ENCODE data around the gene TMC4.

The TMC4 gene

DNA sequence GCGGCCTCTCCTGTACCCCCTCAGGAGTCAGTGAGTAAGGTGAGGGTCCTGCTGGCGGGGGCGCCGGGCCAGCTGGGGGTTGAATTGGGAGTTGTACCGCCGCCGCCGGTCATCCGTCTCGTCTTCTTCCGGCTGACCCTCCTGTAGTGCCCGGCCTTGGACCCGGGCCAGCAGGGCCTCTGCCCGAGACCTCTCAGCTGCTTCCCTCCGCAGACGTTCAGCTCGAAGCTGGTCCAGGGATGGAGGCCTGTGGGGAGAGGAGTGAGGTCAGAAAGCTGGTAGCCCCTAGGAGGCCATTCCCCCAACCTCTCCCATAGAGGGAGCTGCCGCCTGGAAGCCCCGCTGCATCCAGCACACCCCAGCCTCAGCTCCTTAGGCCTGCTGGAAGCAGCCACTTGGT, 17.3 kb downstream of the TMC4 start:
- DNase-seq (ENCODE audit: low spot score), result no peak

DNA sequence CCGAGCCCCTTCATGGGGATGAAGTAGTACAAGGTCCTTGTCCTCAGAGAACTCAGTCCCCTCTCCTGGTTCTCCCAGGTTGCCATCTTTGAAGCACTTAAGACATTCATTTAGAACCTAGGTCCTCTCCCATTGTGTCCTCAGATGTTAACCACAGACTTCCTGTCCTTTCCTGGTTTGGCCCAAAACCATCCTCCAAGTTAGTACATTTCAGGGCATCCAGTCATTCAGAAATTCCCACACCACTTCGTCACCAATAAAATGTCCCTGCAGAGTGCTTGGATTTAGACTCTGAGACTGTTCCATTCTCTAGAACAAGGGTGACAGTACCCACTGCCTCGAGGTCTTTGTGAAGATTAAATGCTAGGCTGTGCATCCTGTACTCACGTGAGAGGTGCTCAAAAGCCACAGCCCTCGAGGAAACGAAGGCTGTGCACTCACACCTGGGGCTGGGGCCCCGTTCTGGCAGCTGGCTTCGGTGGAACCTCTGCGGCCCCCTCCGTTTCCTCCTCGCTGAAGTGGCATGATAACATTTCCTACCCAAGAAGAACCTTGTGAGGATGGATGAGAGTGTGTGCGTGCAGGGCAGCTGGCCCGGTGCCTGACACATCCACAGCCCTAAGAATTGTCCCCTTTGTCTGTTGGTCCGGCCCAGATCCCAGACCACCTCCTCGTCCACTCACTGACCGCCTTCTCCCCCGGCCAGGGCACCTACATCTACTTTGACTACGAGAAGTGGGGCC, 18.2 kb downstream of the TMC4 start:
- no peak for DNase-seq (ENCODE audit: low spot score)

DNA sequence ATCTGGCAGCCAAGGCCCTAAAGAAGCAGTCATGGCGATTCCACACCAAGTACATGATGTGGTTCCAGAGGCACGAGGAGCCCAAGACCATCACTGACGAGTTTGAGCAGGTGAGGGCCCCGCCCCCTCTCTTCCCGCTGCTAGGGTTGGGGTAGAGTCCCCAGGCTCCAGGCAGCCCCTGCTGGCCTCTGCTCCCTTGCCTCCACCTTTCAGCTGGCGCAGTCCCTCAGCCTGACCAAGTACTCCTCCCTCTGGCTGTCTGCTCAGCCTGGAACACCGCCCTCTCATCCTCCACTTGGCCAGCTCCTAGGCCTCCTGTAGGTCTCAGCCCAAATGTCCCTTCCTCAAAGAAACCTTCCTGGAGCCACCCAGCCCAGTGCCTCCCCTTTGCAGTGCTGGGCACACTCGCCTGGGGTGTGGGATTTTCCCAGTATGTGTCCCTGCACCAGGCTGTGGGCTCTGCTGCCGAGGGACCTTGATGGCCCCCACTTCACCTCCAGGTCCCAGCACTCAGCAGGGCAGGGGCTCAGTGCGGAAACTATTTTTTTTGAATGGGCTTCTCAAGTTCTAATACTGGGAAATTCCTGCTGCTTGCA, 19.1 kb downstream of the TMC4 start:
- DNase-seq (ENCODE audit: low spot score), result no peak

DNA sequence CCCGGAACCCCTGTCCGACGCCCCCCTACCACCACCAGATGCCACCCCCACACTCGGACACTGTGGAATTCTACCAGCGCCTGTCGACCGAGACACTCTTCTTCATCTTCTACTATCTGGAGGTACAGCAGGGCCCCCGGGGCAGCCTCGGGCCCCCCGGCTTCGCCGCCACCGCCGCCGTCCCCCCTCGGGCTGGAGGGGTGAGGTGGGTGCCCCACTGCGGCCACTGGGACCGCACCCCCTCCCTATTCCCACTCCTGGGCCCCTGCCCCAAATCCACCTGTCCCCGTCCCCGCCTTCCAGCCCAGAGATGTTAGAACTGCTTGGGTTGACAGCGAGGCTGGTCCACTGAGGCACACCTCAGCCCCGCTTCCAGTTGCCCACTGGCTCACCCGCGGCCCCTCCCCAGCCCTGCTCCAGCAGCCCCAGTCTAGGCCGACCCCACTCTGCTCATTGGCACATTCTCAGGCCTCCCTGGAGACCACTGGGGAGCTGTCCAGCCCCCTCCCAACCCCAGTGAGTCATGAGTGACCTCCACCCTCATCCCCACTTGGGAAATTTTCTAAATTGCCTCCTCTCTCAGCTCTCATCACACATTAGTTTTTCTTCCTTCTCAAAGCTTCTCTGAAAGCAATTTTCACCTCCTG, 20.0 kb downstream of the TMC4 start:
- DNase-seq (ENCODE audit: low spot score), result no peak

DNA sequence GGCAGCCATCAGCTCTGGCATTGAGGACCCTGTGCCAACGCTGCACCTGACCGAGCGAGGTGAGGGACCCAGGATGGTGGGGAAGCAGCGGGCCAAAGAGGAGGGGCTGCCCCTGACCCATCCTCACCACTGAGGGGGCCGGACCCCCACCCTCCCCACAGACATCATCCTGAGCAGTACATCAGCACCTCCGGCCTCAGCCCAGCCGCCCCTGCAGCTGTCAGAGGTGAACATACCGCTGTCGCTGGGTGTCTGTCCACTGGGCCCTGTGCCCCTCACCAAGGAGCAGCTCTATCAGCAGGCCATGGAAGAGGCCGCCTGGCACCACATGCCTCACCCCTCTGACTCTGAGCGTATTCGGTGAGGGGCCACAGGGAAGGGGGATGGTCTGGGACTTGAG, 20.7 kb downstream of the TMC4 start:
- no peak for DNase-seq (ENCODE audit: low spot score)

DNA sequence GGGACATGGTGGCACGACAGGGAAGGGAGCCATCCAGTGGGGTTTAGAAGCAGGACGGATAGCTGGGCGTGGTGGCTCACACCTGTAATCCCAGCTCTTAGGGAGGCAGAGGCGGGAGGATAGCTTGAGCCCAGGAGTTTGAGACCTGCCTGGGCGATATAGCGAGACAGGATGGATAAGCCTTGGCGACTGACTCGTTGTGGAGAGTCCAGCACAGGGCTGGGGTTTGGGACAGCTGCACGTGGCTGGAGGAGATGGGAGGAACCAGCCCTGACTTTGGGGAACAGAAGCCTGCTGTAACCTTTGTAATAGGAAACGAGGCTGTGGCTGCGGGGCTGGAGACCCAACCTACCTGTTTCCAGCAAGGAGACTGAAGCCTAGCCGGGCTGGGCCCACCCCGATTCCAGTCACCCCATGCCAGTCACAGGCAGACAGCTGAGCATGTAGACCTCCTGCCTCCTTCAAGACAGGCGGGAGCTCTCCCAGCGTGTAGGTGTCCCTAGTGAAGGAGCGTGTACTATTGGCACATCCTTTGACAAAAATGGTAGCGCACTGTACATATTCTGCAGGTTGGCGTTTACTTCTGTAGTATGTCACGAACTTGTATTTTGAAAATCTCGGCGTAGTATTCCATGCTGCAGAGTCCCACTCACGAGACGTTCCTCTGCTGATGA, 21.5 kb downstream of the TMC4 start:
- DNase-seq (ENCODE audit: low spot score), result no peak

DNA sequence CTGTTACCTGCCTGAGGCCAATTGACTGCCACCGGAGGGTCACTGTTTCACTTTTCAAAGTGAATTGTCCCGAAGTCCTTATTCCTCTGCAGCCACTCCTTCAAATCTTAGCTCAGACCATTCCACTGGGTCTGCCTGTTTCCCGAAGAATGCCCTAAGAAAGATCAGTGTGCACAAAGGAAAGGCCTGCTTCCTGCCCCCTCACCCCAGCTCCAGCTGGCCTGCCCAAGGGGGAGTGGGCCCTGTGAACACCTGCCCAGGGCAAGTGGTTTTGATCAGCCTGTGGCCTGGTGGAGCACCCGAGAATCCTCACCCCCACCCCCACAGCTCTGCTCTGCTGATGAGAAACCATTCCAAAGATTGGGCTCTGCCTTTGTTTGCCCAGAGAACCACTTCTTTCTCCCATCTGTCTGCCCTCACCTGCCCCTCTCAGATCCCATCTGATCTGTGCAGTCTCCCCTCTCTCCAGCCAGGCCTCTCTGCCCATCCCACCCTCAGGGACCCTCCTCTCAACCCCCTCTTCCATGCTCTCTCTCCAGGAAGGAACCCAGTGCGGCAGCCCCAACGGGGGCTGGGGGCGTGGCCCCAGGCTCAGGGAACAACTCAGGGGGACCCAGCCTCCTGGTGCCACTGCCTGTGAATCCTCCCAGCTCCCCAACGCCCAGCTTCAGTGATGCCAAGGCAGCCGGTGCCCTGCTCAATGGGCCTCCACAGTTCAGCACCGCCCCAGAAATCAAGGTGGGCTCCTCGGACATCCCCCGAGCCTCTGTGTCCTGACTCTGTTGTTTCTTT, 23.7 kb downstream of the TMC4 start:
- no peak for DNase-seq (ENCODE audit: low spot score)

DNA sequence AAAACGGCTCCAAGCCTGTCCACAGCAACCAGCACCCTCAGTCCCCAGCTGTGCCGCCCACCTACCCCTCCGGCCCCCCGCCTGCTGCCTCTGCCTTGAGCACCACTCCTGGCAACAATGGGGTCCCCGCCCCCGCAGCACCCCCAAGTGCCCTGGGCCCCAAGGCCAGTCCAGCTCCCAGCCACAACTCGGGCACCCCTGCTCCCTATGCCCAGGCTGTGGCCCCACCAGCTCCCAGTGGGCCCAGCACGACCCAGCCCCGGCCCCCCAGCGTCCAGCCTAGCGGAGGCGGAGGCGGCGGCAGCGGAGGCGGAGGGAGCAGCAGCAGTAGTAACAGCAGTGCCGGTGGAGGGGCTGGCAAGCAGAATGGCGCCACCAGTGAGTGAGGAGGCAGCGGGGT, 24.8 kb downstream of the TMC4 start:
- DNase-seq (ENCODE audit: low spot score), result no peak

DNA sequence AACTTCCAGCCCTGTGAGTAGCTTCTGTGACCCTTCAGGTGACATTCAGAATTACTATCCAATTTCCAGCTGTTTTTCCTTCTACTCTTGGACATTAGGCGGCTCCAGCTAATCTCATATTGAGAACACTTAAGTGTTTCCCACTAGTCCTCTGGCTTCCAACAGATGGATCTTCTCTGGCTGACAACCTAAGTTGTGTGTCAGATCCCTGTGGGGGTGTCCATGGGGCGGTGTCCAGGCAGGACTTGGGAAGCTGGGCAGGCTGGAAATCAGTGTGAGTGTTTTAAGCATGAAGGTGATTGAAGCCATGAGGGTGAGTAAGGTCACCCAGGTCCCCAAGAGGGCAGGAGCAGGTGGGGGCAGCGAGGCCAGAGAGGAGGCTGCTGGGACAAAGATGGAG, 25.3 kb downstream of the TMC4 start:
- DNase-seq (ENCODE audit: low spot score), result no peak

DNA sequence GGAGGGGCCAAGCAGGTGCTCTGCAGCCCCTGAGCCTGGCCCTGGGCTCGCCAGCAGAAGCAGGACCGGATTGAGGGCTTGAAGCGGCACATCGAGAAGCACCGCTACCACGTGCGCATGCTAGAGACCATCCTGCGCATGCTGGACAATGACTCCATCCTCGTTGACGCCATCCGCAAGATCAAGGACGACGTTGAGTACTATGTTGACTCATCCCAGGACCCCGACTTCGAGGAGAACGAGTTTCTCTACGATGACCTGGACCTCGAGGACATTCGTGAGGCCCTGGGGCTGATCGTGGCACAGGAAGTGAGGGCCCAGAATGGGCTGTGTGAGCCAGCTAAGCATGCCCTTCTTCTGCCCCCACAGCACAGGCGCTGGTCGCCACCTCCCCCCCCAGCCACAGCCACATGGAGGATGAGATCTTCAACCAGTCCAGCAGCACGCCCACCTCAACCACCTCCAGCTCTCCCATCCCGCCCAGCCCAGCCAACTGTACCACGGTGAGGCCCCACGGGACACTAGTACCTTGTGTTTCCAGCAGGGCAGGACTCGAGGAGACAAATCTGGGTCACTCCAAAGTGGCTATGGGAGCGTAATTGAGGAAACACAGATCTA, 27.3 kb downstream of the TMC4 start:
- no peak for DNase-seq (ENCODE audit: low spot score)

DNA sequence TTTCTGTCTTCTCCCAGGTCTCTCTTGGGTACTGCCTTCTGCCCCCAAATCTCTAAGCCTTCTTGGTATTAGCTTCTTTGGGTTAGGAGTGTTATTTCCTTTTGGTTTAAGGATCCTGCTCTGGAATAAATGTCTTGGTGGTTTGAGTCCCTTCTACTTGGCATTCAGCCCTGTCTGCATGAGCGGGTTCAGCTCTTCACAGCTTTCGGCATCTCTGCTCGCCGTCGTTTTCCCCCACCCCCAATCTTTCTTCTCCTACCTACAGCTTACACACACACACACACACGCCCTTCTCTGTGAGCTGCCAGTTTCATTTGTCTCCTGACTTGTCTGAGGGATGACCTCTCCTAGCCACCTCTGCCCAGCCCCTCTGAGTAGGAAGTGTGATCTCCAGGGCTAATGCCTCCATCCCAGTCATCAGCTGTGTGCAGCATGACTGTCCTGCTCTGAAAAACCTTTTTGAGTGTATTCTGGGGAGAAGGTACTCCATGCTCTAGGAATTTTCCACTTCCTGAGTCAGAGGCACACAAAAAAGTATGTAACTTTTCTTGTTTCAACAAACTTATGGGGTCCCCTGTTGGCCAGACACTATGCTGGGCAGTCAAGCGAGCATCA, 30.7 kb downstream of the TMC4 start:
- no peak for DNase-seq (ENCODE audit: low spot score)

DNA sequence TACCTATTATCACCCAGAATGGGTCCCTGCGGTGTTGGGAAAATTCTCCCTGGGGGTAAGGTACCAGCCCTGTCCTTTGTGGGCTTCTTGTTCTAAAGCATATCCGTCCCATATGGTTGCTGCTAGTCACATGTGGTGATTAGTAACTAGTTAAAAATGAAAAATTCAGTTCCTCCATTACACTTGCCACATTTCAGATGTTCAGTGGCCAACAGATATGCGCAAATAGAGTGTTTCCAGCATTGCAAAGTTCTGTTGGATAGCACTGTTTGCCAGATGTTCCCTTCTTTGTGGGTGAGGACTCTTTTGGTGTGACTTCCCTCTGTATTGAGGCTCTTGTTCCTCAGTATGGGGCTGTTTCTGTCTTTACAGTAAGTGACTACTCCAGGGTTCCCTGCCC, 31.6 kb downstream of the TMC4 start:
- no peak for DNase-seq (ENCODE audit: low spot score)

DNA sequence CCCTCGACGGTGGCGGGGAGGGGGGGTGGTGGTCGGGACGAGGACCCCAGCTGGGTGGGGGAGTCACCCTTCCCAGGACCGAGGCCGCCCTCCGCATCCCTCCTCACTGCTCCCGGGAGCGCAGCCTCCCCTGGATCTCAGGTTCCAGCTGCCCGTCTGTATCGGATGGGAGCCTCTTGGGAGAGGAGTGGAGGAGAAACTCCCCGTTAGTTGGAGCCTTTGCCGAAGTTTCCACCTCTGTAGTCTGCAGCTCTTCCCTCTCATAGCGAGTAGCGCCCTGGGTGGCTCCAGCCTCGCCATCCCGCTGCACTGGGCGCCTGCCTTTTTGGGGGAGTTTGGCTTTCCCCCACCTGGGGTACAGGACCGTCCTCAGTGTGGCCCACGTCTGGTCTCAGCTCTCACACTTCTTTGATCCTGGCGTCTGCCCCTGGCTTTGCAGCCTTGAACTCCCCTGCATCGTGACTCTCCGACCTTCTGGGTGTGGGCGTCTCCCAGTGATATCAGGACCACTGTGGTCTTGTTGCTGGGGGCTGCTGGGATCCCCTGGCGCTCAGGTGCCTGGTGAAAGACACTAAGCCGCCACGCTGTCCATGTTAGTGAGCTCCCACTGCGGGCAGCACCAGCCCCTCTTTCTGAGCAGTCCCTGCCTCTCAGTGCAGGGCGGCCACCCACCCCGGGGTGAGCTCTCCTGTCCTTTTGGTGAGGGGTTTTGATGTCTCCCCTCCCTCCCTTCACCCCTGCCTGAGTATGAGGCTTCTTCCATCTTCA, 34.3 kb downstream of the TMC4 start:
- DNase-seq (ENCODE audit: low spot score), result no peak

DNA sequence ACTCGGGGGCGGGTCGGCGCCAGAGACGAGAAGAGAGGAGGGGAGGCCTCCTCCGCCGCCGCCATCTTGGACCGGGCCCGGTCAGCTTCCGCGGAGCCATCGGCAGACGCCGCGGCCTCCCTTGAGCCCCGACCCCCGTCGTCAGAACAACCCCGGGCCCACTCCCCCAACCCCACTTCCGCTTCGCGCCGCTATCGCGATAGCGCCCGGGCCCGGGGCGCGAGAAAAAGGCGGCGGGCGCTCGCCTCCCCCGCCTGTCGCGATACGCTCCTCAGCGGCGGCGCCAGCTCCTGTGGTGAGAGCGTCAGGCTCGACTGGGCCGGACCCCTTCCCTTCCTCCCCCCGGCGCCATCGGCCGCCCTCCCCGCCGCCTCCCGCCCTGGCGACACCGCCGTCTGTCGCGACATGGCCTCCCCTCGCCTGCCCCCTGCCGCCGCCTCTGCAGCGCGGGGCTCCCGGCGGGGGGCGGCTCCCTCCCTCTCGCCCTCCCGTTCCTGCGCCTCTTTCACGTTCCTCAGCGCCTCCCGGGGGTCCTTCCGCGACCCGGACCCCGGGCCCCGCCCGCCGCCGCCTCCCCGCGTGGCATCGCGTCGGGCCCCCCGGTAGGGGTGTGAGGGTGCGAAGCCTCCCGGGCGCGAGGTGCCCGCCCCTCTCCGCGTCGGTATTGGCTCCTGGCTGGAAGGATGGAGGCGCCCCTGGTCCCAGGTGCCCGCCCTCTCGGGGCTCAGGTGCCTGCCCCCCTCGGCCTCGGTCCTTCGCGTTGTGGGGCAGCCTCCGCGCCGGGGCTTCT, 35.1 kb downstream of the TMC4 start, which contains the start of gene CNOT3:
Gene CNOT3, plus strand, starts transcription at position 64 of the 790 bp plus-strand sequence. CDS start 5,217 bp downstream, outside the sequence.
- DNase-seq (ENCODE audit: low spot score), result no peak

DNA sequence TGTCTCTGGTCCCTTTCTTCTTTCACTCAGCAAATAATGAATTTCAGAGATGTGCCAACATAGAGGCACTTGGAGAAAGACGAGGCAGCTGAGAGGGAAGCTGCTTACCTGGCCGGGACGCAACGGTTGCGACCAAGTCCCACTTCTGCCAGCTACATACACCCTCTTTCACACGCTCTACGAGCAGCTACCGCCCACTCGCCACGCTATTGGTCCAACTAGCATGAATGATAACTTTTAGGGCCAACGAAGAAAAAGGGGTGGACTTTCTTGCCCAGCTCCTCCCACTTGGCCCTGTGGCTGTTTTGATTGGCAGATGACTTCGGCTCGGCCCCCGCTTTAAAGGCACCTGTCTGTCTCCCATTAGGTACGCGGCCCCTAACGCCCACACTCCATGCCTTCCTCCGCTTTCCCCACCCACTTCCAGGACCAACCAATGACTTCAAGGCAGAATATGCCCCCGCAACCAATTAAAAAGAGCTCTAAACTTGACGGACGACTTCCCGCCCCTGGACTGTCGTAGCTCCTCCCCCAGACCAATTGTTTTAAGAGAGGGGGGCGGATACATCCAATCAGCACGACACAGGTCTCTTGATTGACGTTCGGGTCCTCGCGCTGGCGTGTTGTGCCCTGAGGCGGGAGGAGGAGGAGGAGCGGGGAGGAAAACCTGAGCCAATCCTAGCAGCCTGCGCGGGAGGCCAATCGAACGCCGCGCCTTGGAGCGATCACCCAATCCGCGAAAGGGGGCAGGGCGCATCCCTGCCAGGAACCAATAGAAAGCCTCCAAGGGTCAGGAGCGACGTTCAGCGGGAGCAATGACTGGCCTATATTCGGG, 35.9 kb downstream of the TMC4 start:
- DNase-seq (ENCODE audit: low spot score), result peak; percentile 100

DNA sequence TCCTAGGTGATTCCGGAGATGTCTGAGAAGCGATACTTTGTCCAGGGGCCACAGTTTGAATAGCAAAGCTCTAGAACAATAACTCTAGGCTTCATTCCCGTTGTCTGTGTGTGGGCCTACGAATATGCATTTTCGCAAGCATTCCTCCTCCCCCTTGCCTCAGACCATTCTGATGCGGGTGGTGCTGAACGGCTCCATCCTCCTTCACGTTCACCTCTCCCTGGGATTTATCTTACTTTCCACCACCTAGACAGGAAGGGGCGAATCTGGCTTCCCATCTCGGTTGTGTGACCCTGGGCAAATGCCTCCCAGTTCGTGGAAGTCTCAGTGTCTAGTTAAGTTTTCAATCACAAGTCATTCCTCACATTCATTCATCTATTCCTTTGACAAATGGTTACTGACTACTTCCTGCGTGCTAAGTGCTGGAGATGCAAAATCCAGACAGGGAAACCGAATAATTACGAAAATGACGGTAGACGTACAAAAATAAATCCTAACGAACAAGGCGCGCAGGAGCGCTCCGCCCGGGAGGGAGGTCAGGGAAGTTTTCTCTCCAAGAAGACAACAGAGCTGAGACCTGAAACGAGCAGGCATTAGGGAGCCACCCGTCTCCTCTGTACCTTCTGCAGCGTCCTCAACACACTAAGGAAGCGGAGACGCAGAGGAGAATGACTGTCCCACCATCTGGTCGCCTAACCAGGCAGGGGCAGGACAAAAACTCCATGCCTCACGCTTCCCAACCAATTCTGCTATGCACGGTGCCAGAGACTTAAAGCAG, 36.7 kb downstream of the TMC4 start:
- no peak for DNase-seq (ENCODE audit: low spot score)

DNA sequence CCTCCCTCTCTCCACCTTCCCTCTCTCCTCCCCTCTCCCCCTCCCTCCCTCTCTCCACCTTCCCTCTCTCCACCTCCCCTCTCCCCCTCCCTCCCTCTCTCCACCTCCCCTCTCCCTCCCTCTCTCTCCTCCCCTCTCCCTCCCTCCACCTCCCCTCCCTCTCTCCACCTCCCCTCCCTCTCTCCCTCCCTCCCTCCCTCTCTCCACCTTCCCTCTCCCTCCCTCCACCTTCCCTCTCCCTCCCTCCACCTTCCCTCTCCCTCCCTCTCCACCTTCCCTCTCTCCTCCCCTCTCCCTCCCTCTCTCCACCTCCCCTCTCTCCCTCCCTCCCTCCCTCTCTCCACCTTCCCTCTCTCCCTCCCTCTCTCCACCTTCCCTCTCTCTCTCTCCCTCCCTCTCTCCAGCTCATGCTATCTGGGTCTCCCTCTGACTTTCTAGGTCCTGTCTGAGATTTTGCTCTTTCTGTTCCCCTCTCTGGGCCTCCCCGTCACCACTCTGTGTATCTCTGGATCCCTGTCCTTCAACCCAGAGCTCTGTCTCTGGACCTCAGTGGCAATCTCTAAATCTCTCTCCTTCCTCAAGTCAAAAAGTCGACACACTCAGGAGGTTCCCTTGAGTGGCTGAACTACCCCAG, 38.9 kb downstream of the TMC4 start:
- no peak for DNase-seq (ENCODE audit: low spot score)

All from COLO829 (cell line).